HepG2 (cell line): ENCODE results near the gene VPS37B. TPM values are rescaled to one million over a fixed set of nuclear protein-coding genes. Genes with fewer than 3 reads are reported as not detected.

Source experiments
- ATF7-NPFF ChIP-seq: sonication (generic); formaldehyde crosslinking; IDR thresholded peaks from 2 replicates; pipeline ENCODE4 v1.8.1; 2023; ENCODE audit warnings: mild to moderate bottlenecking, low read depth, missing genetic modification reagents, moderate library complexity
- ETV5 ChIP-seq: IDR thresholded peaks from 2 replicates; pipeline ENCODE4 v1.6.1; 2018; ENCODE audit warnings: missing biosample characterization, missing genetic modification reagents, inconsistent platforms, borderline replicate concordance
- IRF2 ChIP-seq: IDR thresholded peaks from 2 replicates; pipeline ENCODE4 v1.6.1; 2018; ENCODE audit warnings: missing genetic modification reagents, missing compliant biosample characterization
- NR2C2 ChIP-seq: sonication (generic); formaldehyde crosslinking; IDR thresholded peaks from 2 replicates; pipeline ENCODE4 v1.4.0; 2020; ENCODE audit warnings: missing genetic modification reagents, mild to moderate bottlenecking, moderate library complexity, borderline replicate concordance
- PAXIP1 ChIP-seq: sonication (generic); formaldehyde crosslinking; conservative IDR thresholded peaks from 2 replicates; pipeline ENCODE4 v1.4.0; 2020; ENCODE audit warnings: mild to moderate bottlenecking, missing genetic modification reagents, moderate library complexity
- SMARCE1 ChIP-seq: fragments of 450-650 bp; IDR thresholded peaks from 2 replicates; pipeline ENCODE4 v1.6.1; 2017; ENCODE audit warnings: borderline replicate concordance
- TARDBP ChIP-seq: sonication (generic); formaldehyde crosslinking; IDR thresholded peaks from 2 replicates; pipeline ENCODE4 v1.8.0; 2022; ENCODE audit warnings: mild to moderate bottlenecking, missing genetic modification reagents
- ZBTB37 ChIP-seq: sonication (generic); formaldehyde crosslinking; IDR thresholded peaks from 2 replicates; pipeline ENCODE4 v1.4.0; 2020; ENCODE audit warnings: mild to moderate bottlenecking, missing genetic modification reagents
- ZNF225 ChIP-seq: sonication (generic); formaldehyde crosslinking; IDR thresholded peaks from 2 replicates; pipeline ENCODE4 v1.4.0; 2020; ENCODE audit warnings: mild to moderate bottlenecking, missing genetic modification reagents
- ZNF280D ChIP-seq: sonication (generic); formaldehyde crosslinking; IDR thresholded peaks from 2 replicates; pipeline ENCODE4 v1.5.1; 2020; ENCODE audit warnings: mild to moderate bottlenecking, missing genetic modification reagents
- ZNF839 ChIP-seq: sonication (generic); formaldehyde crosslinking; IDR thresholded peaks from 2 replicates; pipeline ENCODE4 v1.4.0; 2020; ENCODE audit warnings: missing genetic modification reagents, mild to moderate bottlenecking, borderline replicate concordance
- ZXDC ChIP-seq: sonication (generic); formaldehyde crosslinking; IDR thresholded peaks from 2 replicates; pipeline ENCODE4 v1.5.0; 2020; ENCODE audit warnings: mild to moderate bottlenecking, missing genetic modification reagents
- polyA plus RNA-seq, 8 experiments: library from polyadenylated mRNA; depleted of rRNA in 3 of 8; stranded (reverse) in 7 of 8; unstranded in 1 of 8; fragments of >200 nt; fragmentation: Illumina TruSeq in 4 of 8; extraction: Trizol in 4 of 8; gene quantifications; 2 replicates each; pipeline versions ENCODE4 v1.2.1 to v1.2.3, GENCODE V29; 2011 to 2016; ENCODE audit warnings: low read depth in 4 of 8, missing spikeins in 1 of 8, mixed read lengths in 1 of 8; ENCODE audit not compliant: insufficient read depth in 1 of 8
- total RNA-seq, 5 experiments: library from RNA; depleted of rRNA; stranded (reverse); fragments of >200 nt; fragmentation: Illumina TruSeq; extraction: Trizol; gene quantifications; 2 replicates each; pipeline ENCODE4 v1.2.3, GENCODE V29; 2016; ENCODE audit warnings: low read depth in 1 of 5

VPS37B gene
- total and polyA plus RNA-seq, 2 of the 13 experiments (the other 11 are each of a cell fraction or from before 2014, with no cell fraction given) = 4.6 to 5.3 TPM

- TF ChIP-seq ETV5 (CRISPR knock-in tag) = peak; percentile 90
- TF ChIP-seq ZBTB37 (CRISPR knock-in tag) = no peak
- no peak for TF ChIP-seq NR2C2 (CRISPR knock-in tag)
- TF ChIP-seq ZNF839 (CRISPR knock-in tag) = no peak
- TF ChIP-seq ZXDC (CRISPR knock-in tag) = no peak
- TF ChIP-seq SMARCE1 = no peak
- no peak for TF ChIP-seq ZNF280D (CRISPR knock-in tag)
- peak; percentile 16; the same call in 1 of the 2 replicates for TF ChIP-seq PAXIP1 (CRISPR knock-in tag)
- TF ChIP-seq TARDBP = 0 out of 2 replicates have a peak, but pooled peaks have one; percentile 31
- peak; percentile 70 for TF ChIP-seq ATF7-NPFF (CRISPR knock-in tag)
- TF ChIP-seq IRF2 (CRISPR knock-in tag) = no peak
- no peak for TF ChIP-seq ZNF225 (CRISPR knock-in tag)
Observed at GRCh38 chr12:122895704-122896636, at the start of gene VPS37B (continued).
